ENCODE results near the gene SAMD1. TPM values are rescaled to one million over a fixed set of nuclear protein-coding genes. Genes with fewer than 3 reads are reported as not detected.

The SAMD1 gene
- total RNA-seq, 2 experiments from 2014 or later = 124 to 128 TPM

- Histone ChIP-seq H2AFZ (ENCODE audit: low read length) (no peak overlapping the region), H3K4me2 (ENCODE audit: low read length) (peak overlapping the region; percentile 84), H3K36me3 (ENCODE audit: insufficient read depth, low read length) (peaks cover 13% of the 10 kb centered on the region), H3K4me1 (ENCODE audit: insufficient read depth, low read length, poor library complexity, severe bottlenecking) (peaks cover 31% of the 10 kb centered on the region), H3K79me2 (ENCODE audit: insufficient read depth, low read depth, low read length) (no peaks in the 10 kb centered on the region; the same call in 1 of the 2 replicates), H3K27ac (ENCODE audit: low read depth, low read length, poor library complexity, severe bottlenecking) (no peak overlapping the region), H3K9me3 (ENCODE audit: low read length) (no peaks in the 10 kb centered on the region), H3K4me3 (ENCODE audit: low read depth, low read length, poor library complexity, severe bottlenecking) (peak overlapping the region; percentile 94), H4K20me1 (ENCODE audit: insufficient read depth, low read length) (no peaks in the 10 kb centered on the region), H3K9me2 (ENCODE audit: insufficient read depth, low read length) (no peaks in the 10 kb centered on the region)
- TF ChIP-seq CTCF (conservative IDR thresholded peaks at IDR 0.05; ENCODE audit: low read length) (no peak), EZH2phosphoT487 (IDR thresholded peaks at IDR 0.05; ENCODE audit: borderline replicate concordance, low read depth, low read length) (no peak)
- intact Hi-C loops (cut with micrococcal nuclease; ENCODE audit: unreplicated experiment) = loop anchor here (1.0 kb wide), 1 partner anchor 19 kb away; the partner anchor contains the start of gene ASF1B
- ChIA-PET CTCF (ENCODE audit: unreplicated experiment) (interaction anchor here (1.2 kb wide), 1 partner anchor 11 kb away, joined by 5 read pairs; no protein-coding TSS in a partner anchor), POLR2A (interaction anchor here (0.7 kb wide), 1 partner anchor 303 kb away, joined by 3 read pairs; no protein-coding TSS in a partner anchor)
- BruUV-seq (replicated peaks) = no TSS peak
- DNase-seq (ENCODE audit: low spot score) = peak; percentile 40
These were observed 26.5 kb upstream of the SAMD1 start for GRCh38 chr19:14116918-14117578.

DNA sequence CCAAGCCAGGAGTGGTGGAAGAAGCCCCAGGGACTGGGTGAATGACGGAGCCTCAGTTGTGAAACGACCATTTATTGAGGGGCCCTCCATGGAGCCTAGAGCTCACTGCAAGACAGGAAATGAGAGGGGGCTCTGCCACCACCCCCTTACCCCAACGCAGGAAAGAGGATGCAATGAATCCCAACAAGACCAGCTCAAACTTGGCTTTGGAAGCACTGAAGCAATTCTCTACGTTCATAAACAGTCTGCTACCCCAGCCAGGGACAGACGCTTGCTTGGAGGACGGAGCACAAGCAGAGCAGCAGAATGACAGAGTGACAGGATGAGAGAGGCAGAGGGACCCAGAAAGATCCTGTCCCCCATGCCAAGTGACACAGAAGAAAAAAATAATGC, 26.0 kb upstream of the SAMD1 start:
- H4K20me1 ChIP-seq (ENCODE audit: insufficient read depth, low read length) = no peaks in the 10 kb centered on the region
- no TSS peak for BruUV-seq (replicated peaks)
- peak overlapping the region; percentile 84 for H3K4me2 ChIP-seq (ENCODE audit: low read length)
- peak overlapping the region; percentile 94 for H3K4me3 ChIP-seq (ENCODE audit: low read depth, low read length, poor library complexity, severe bottlenecking)
- H3K4me1 ChIP-seq (ENCODE audit: insufficient read depth, low read length, poor library complexity, severe bottlenecking) = peaks cover 31% of the 10 kb centered on the region
- no peaks in the 10 kb centered on the region; the same call in 1 of the 2 replicates for H3K79me2 ChIP-seq (ENCODE audit: insufficient read depth, low read depth, low read length)
- no peak for TF ChIP-seq CTCF (conservative IDR thresholded peaks at IDR 0.05; ENCODE audit: low read length)
- TF ChIP-seq EZH2phosphoT487 (IDR thresholded peaks at IDR 0.05; ENCODE audit: borderline replicate concordance, low read depth, low read length) = no peak
- no peak for DNase-seq (ENCODE audit: low spot score)
- intact Hi-C loops (cut with micrococcal nuclease; ENCODE audit: unreplicated experiment) = no loop called here
- H3K9me2 ChIP-seq (ENCODE audit: insufficient read depth, low read length) = no peaks in the 10 kb centered on the region
- H2AFZ ChIP-seq (ENCODE audit: low read length) = no peak overlapping the region
- H3K9me3 ChIP-seq (ENCODE audit: low read length) = no peaks in the 10 kb centered on the region
- peaks cover 12% of the 10 kb centered on the region for H3K36me3 ChIP-seq (ENCODE audit: insufficient read depth, low read length)
- H3K27ac ChIP-seq (ENCODE audit: low read depth, low read length, poor library complexity, severe bottlenecking) = no peak overlapping the region
- ChIA-PET POLR2A (interaction anchor here (0.6 to 0.7 kb wide), 2 partner anchors 13 to 304 kb away, joined by 3 to 7 read pairs; no protein-coding TSS in a partner anchor), CTCF (ENCODE audit: unreplicated experiment) (interaction anchor here (1.2 kb wide), 1 partner anchor 11 kb away, joined by 5 read pairs; no protein-coding TSS in a partner anchor)

DNA sequence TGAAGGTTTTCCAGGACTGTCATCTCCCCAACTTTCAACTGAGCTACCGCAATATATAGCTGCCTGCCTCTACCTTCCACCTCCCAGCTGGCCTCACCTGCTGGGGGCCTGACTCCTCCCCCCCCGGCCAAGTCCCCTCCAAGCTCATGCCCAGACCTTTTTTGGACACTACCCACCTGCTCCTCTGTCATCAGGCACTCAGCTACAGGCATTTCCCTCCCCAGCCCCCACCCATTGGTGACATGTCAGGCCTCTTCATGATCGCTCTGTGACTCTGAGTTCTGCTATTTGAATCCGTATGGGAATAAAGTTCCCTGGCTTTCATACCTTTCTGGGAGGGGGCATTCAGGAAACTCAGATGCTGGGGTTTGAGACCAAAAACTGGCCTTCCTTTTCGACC, 25.2 kb upstream of the SAMD1 start:
- ChIA-PET CTCF (ENCODE audit: unreplicated experiment) (interaction anchor here (0.8 to 1.2 kb wide), 2 partner anchors 10 to 14 kb away, joined by 3 to 5 read pairs; no protein-coding TSS in a partner anchor), POLR2A (interaction anchor here (0.6 to 1.5 kb wide), 3 partner anchors 14 to 21 kb away, joined by 3 to 7 read pairs (median 4); partner anchors contain the start of gene ASF1B)
- Histone ChIP-seq H3K4me1 (ENCODE audit: insufficient read depth, low read length, poor library complexity, severe bottlenecking) (peaks cover 31% of the 10 kb centered on the region), H3K4me3 (ENCODE audit: low read depth, low read length, poor library complexity, severe bottlenecking) (no peak overlapping the region), H3K4me2 (ENCODE audit: low read length) (peak overlapping the region; percentile 84), H3K9me2 (ENCODE audit: insufficient read depth, low read length) (no peaks in the 10 kb centered on the region), H4K20me1 (ENCODE audit: insufficient read depth, low read length) (no peaks in the 10 kb centered on the region), H3K36me3 (ENCODE audit: insufficient read depth, low read length) (peaks cover 7% of the 10 kb centered on the region), H3K9me3 (ENCODE audit: low read length) (no peaks in the 10 kb centered on the region), H2AFZ (ENCODE audit: low read length) (no peak overlapping the region), H3K27ac (ENCODE audit: low read depth, low read length, poor library complexity, severe bottlenecking) (no peak overlapping the region), H3K79me2 (ENCODE audit: insufficient read depth, low read depth, low read length) (no peaks in the 10 kb centered on the region; the same call in 1 of the 2 replicates)
- no peak for DNase-seq (ENCODE audit: low spot score)
- TF ChIP-seq CTCF (conservative IDR thresholded peaks at IDR 0.05; ENCODE audit: low read length) (no peak), EZH2phosphoT487 (IDR thresholded peaks at IDR 0.05; ENCODE audit: borderline replicate concordance, low read depth, low read length) (no peak)
- intact Hi-C loops (cut with micrococcal nuclease; ENCODE audit: unreplicated experiment) = no loop called here
- no TSS peak for BruUV-seq (replicated peaks)
